Activated CD4-positive, alpha-beta T cell treated with anti-CD3 and anti-CD28 coated beads, Interleukin-2, amount 10 ng/mL, durations not matched to agents 7 days and 5 days (primary cell): ENCODE results near the gene CLDND1. TPM values are rescaled to one million over a fixed set of nuclear protein-coding genes. Genes with fewer than 3 reads are reported as not detected.

Experiments used
- CTCF ChIA-PET: fragments of 350-600 bp; sonication (Branson Sonifier 250); formaldehyde crosslinking; loops from one replicate; lab custom pipeline; 2021; ENCODE audit warnings: antibody characterized with exemption; lab: Charles Lee
- POLR2A ChIA-PET: fragments of 350-600 bp; sonication (Branson Sonifier 250); formaldehyde crosslinking; loops from one replicate; lab custom pipeline; 2021; ENCODE audit warnings: antibody characterized with exemption; lab: Charles Lee
- DNase-seq: peaks from one replicate; pipeline ENCODE4 v3.0.0-alpha.2; 2020
- H3K27ac Mint-ChIP-seq: one replicate; pipeline ENCODE4 v1.8.0; 2021; ENCODE audit warnings: mild to moderate bottlenecking, moderate library complexity, mixed read lengths
- H3K27me3 Mint-ChIP-seq: one replicate; pipeline ENCODE4 v1.8.0; 2021; ENCODE audit warnings: mixed read lengths
- H3K36me3 Mint-ChIP-seq: one replicate; pipeline ENCODE4 v1.8.0; 2021; ENCODE audit warnings: low read depth, mixed read lengths
- H3K4me1 Mint-ChIP-seq: one replicate; pipeline ENCODE4 v1.8.0; 2021; ENCODE audit warnings: mixed read lengths
- H3K4me3 Mint-ChIP-seq: one replicate; pipeline ENCODE4 v1.8.0; 2021; ENCODE audit warnings: mild to moderate bottlenecking, moderate library complexity, mixed read lengths
- H3K9me3 Mint-ChIP-seq: one replicate; pipeline ENCODE4 v1.8.0; 2021; ENCODE audit warnings: mixed read lengths
- total RNA-seq, 2 experiments: library from RNA; stranded (reverse); gene quantifications; one replicate each; pipeline ENCODE4 v1.2.3, GENCODE V29; 2021

The CLDND1 gene
- total RNA-seq, 2 experiments from 2014 or later: 399 to 432 TPM

DNA sequence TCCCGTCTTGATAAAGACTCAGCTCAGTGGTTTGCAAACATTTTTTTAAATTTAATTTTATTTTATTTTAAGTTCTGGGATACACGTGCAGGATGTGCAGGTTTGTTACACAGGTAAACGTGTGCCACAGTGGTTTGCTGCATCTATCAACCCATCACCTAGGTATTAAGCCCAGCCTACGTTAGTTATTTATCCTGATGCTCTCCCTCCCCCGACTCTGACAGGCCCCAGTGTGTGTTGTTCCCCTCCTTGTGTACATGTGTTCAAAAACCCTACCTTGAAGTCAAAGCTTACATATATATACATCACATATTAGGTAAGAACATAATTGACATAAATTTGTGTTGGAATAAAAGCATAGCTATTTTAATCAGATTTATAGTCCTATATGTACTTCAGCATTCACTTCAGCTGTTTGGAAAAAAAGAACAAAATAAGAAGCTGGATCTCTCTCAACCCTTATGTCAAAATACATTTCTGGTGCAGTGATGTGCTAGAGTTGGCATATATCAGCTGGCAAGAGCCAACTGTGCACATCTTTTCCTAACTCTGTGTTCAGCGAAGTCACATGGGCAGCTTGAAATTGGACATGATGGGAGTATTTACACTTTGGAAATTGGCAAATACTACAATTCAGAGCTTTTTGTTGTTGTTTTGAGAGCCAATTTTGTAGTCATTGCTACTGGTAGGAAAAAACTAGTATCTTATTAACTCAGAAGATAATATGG, 35.6 kb upstream of the CLDND1 start:
- DNase-seq: no peak
- Mint-ChIP-seq H3K27ac (peak overlapping the region; percentile 96), H3K4me3 (peak overlapping the region; percentile 3), H3K27me3 (no peaks in the 10 kb centered on the region), H3K36me3 (peaks cover 28% of the 10 kb centered on the region), H3K4me1 (peaks cover 83% of the 10 kb centered on the region), H3K9me3 (peaks cover 2% of the 10 kb centered on the region)
- ChIA-PET POLR2A (interaction anchor here (0.6 kb wide), 1 partner anchor 13 kb away, joined by 3 read pairs; no protein-coding TSS in a partner anchor), CTCF (interaction anchor here (1.1 to 1.7 kb wide), 8 partner anchors 8 to 36 kb away, joined by 3 to 6 read pairs (median 4); partner anchors contain the start of gene CLDND1)

GRCh38 chr3:98557324-98558010, 34.8 kb upstream of the CLDND1 start:
- H3K9me3 Mint-ChIP-seq: peaks cover 6% of the 10 kb centered on the region
- DNase-seq: peak; percentile 50
- peak overlapping the region; percentile 72 for H3K4me3 Mint-ChIP-seq
- H3K27me3 Mint-ChIP-seq: no peaks in the 10 kb centered on the region
- peak overlapping the region; percentile 96 for H3K27ac Mint-ChIP-seq
- POLR2A ChIA-PET: interaction anchor here (0.6 to 3.4 kb wide), 3 partner anchors 12 to 35 kb away, joined by 3 to 19 read pairs (median 4); partner anchors contain the start of gene CLDND1
- CTCF ChIA-PET: interaction anchor here (1.1 to 3.5 kb wide), 8 partner anchors 9 to 37 kb away, joined by 3 to 10 read pairs (median 4); no protein-coding TSS in a partner anchor
- peaks cover 85% of the 10 kb centered on the region for H3K4me1 Mint-ChIP-seq
- H3K36me3 Mint-ChIP-seq: peaks cover 36% of the 10 kb centered on the region

DNA sequence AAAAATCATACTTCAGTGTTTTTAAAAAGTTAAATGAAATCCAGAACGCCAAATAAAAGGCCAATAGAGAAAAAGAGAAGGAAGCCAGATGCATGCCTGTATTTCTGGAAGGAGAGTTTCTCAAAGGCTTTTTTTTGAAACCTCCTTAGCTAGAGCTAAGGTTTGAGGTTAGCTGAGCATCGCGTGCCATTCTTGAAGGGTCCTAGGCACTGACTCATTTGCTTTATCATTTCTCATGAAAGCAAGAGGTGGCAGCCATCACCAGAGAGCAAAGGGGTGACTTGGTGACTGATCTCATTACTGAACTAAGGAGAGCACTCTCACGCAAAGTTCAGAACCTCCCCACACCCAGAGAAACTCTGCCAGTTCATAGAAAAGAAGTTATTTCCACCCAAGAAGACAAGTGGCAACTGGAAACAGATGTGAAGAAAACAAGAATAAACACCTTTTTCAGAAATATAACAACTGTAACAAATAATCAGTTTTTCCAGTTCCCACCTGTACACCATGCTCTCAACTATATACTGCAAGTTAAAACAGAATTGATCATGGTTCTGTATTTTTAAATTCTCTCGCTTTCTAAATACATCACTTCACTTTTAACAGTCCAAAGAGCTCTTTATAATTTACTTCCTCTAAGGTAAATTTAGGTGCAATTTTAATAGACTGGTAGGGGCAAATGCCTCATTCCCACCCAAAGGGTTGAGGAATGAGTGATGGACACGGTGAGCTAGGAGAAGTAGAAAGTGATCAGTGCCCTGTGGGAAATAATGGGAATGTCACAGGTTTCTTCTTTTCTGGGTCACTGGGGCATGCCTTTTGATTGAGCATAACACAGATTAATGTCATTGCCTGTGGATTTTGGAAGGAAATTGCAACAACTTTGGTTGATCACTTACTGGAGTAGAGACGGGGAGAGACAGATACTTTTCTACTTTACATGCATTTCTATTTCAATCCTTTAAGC, 33.7 kb upstream of the CLDND1 start:
- H3K9me3 Mint-ChIP-seq: peaks cover 6% of the 10 kb centered on the region

DNA sequence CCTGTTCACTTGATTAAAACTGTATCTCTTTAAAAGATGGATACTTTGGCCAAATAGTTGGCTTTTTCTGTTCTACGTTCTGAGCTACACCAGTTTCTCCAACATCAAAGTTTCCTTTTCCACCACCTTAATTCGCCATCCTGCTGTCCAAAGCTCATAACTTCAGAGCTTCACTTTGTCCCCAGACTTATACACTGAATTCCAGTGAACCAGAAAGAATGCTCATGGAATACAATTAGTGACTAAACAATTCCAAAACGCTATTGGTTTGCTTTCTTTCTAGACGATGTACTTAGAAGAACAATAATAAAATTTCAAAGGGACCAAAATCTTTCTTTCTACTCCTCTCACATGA, 32.3 kb upstream of the CLDND1 start:
- Mint-ChIP-seq H3K4me1 (peaks cover 93% of the 10 kb centered on the region), H3K4me3 (peak overlapping the region; percentile 72), H3K27me3 (no peaks in the 10 kb centered on the region), H3K27ac (peak overlapping the region; percentile 96), H3K9me3 (peaks cover 12% of the 10 kb centered on the region), H3K36me3 (peaks cover 55% of the 10 kb centered on the region)
- ChIA-PET CTCF (interaction anchor here (0.8 to 3.5 kb wide), 9 partner anchors 9 to 30 kb away, joined by 3 to 10 read pairs (median 4); no protein-coding TSS in a partner anchor), POLR2A (interaction anchor here (0.9 to 3.4 kb wide), 2 partner anchors 9 to 33 kb away, joined by 4 to 19 read pairs; partner anchors contain the start of gene CLDND1)
- DNase-seq: no peak

More for the DNA sequence above, 33.7 kb upstream of the CLDND1 start:
- DNase-seq: peak; percentile 90
- peaks cover 45% of the 10 kb centered on the region for H3K36me3 Mint-ChIP-seq
- no peaks in the 10 kb centered on the region for H3K27me3 Mint-ChIP-seq
- POLR2A ChIA-PET: interaction anchor here (0.5 to 3.4 kb wide), 5 partner anchors 9 to 34 kb away, joined by 3 to 19 read pairs (median 4); partner anchors contain the start of gene CLDND1
- CTCF ChIA-PET: interaction anchor here (1.2 to 3.5 kb wide), 4 partner anchors 9 to 20 kb away, joined by 3 to 10 read pairs (median 4); no protein-coding TSS in a partner anchor
- peak overlapping the region; percentile 96 for H3K27ac Mint-ChIP-seq
- peaks cover 87% of the 10 kb centered on the region for H3K4me1 Mint-ChIP-seq
- peak overlapping the region; percentile 72 for H3K4me3 Mint-ChIP-seq

GRCh38 chr3:98554580-98554979, 31.9 kb upstream of the CLDND1 start:
- Mint-ChIP-seq H3K4me3 (peak overlapping the region; percentile 72), H3K4me1 (peaks cover 93% of the 10 kb centered on the region), H3K27ac (peak overlapping the region; percentile 96), H3K36me3 (peaks cover 55% of the 10 kb centered on the region), H3K9me3 (peaks cover 10% of the 10 kb centered on the region), H3K27me3 (no peaks in the 10 kb centered on the region)
- POLR2A ChIA-PET: interaction anchor here (0.9 to 3.4 kb wide), 2 partner anchors 10 to 32 kb away, joined by 4 to 19 read pairs; partner anchors contain the start of gene CLDND1
- CTCF ChIA-PET: interaction anchor here (0.8 to 3.5 kb wide), 8 partner anchors 12 to 30 kb away, joined by 3 to 10 read pairs (median 4); no protein-coding TSS in a partner anchor
- DNase-seq: no peak

GRCh38 chr3:98553753-98554152, 31.1 kb upstream of the CLDND1 start:
- peaks cover 56% of the 10 kb centered on the region for H3K36me3 Mint-ChIP-seq
- H3K27ac Mint-ChIP-seq: peak overlapping the region; percentile 96
- H3K27me3 Mint-ChIP-seq: no peaks in the 10 kb centered on the region
- peak overlapping the region; percentile 72 for H3K4me3 Mint-ChIP-seq
- H3K4me1 Mint-ChIP-seq: peaks cover 92% of the 10 kb centered on the region
- peaks cover 10% of the 10 kb centered on the region for H3K9me3 Mint-ChIP-seq
- no peak for DNase-seq
- CTCF ChIA-PET: interaction anchor here (0.6 to 2.2 kb wide), 8 partner anchors 9 to 29 kb away, joined by 3 to 8 read pairs (median 3); no protein-coding TSS in a partner anchor
- POLR2A ChIA-PET: interaction anchor here (1.0 kb wide), 1 partner anchor 31 kb away, joined by 3 read pairs; the partner anchor contains the start of gene CLDND1

GRCh38 chr3:98553021-98553563, 30.4 kb upstream of the CLDND1 start:
- Mint-ChIP-seq H3K4me3 (peak overlapping the region; percentile 72), H3K4me1 (peaks cover 92% of the 10 kb centered on the region), H3K9me3 (peaks cover 10% of the 10 kb centered on the region), H3K27ac (peak overlapping the region; percentile 96), H3K36me3 (peaks cover 62% of the 10 kb centered on the region), H3K27me3 (no peaks in the 10 kb centered on the region)
- ChIA-PET CTCF (interaction anchor here (0.5 to 2.2 kb wide), 8 partner anchors 9 to 215 kb away, joined by 3 to 8 read pairs (median 3); no protein-coding TSS in a partner anchor), POLR2A (interaction anchor here (1.0 kb wide), 1 partner anchor 30 kb away, joined by 3 read pairs; the partner anchor contains the start of gene CLDND1)
- DNase-seq: no peak

DNA sequence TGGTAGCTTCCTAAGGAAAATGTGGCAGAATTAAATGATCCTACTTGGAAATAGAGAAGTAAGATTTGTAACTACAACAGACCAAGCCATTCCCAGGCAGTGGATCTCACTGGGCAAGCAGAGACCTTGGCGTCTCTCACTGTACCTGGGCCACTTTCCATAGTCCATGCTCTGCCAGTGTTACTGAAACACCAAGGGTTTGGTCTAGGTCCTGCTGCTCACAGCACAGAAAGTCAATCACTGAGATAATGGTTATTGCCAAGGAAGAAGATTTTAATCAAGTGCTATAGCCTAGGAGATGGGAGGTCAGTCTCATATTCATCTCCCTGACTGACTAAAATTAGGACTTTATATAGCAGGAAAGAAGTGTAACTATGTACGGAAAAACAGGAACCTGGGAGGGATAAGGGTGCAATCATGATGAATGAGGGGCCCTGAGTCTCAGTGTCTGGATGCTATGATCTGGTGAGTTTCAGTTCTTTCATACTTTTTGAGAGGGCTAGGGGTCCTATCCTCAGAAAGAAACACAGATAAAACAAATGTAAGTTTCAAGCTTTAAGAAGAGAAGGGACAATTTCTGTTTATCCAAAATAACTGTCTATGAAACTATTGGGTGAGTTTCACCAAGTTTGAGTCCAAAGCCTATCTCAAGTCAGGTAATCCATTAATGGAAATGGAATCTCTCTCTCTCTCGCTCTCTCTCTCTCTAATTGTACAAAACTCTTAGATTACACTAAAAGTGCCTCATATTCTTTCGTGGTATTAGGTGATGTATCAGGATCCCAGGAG, 29.7 kb upstream of the CLDND1 start:
- ChIA-PET CTCF (interaction anchor here (0.8 to 2.2 kb wide), 5 partner anchors 11 to 64 kb away, joined by 3 to 8 read pairs (median 4); no protein-coding TSS in a partner anchor), POLR2A (no interaction called here)
- Mint-ChIP-seq H3K4me1 (peaks cover 89% of the 10 kb centered on the region), H3K9me3 (peaks cover 10% of the 10 kb centered on the region), H3K27me3 (no peaks in the 10 kb centered on the region), H3K36me3 (peaks cover 63% of the 10 kb centered on the region), H3K4me3 (peak overlapping the region; percentile 72), H3K27ac (peak overlapping the region; percentile 96)
- no peak for DNase-seq

- H3K27ac Mint-ChIP-seq: peak overlapping the region; percentile 96
- POLR2A ChIA-PET: no interaction called here
- peaks cover 64% of the 10 kb centered on the region for H3K36me3 Mint-ChIP-seq
- CTCF ChIA-PET: interaction anchor here (0.9 to 1.5 kb wide), 2 partner anchors 12 to 14 kb away, joined by 4 read pairs; no protein-coding TSS in a partner anchor
- H3K4me1 Mint-ChIP-seq: peaks cover 82% of the 10 kb centered on the region
- peak overlapping the region; percentile 8 for H3K4me3 Mint-ChIP-seq
- H3K9me3 Mint-ChIP-seq: peaks cover 10% of the 10 kb centered on the region
- H3K27me3 Mint-ChIP-seq: no peaks in the 10 kb centered on the region
- no peak for DNase-seq
Measured at GRCh38 chr3:98551754-98552153, 29.1 kb upstream of the CLDND1 start.

- DNase-seq: no peak
- Mint-ChIP-seq H3K4me1 (peaks cover 80% of the 10 kb centered on the region), H3K36me3 (peaks cover 64% of the 10 kb centered on the region), H3K27ac (peak overlapping the region; percentile 48), H3K4me3 (no peak overlapping the region), H3K27me3 (no peaks in the 10 kb centered on the region), H3K9me3 (peaks cover 10% of the 10 kb centered on the region)
- CTCF ChIA-PET: interaction anchor here (0.9 to 1.5 kb wide), 2 partner anchors 12 to 14 kb away, joined by 4 read pairs; no protein-coding TSS in a partner anchor
- POLR2A ChIA-PET: no interaction called here
Measured at GRCh38 chr3:98551236-98551635, 28.5 kb upstream of the CLDND1 start.
